RKO (cell line): ENCODE measurements around the gene P4HA2.

Experiments used
- DNase-seq: peaks from one replicate; pipeline ENCODE4 v3.0.0-alpha.2; 2016; ENCODE audit warnings: low spot score

Gene P4HA2

DNA sequence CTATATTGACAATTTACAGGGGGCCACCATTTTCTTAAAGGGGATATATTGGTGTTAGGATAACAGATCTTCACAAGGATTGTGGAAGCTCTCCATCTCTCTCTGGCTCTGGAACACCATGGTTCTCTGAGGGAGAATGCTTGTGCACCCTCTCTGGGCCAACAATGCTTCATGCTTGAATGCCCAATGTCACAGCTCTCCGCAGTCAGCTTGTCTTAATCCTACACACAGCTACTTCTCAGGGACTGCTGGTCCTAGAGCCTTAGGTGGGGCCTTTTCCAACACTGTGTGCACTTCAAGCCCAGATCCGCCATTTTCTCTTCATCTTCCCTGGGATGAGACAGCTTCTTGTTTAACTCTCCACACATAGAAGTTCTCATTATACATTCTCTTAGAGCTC is 22.9 kb upstream of the P4HA2 start:
- no peak for DNase-seq

DNA sequence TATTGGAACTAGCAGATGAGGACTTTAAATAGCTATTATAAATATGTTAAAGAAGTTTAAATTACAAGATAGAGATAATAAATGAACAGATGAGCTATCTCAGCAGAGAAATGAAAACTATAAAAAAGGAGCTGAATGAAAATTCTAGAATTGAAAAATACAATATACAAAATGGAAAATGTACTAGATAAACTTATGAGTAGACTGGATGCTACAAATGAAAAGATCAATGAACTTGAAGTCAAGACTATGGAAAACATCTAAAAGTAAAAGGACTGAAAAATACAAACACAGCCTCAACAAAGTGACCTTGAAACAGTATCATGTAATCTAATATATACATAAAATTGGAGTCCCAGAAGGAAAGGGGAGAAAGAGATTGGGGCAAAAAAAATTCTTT is 19.2 kb upstream of the P4HA2 start:
- no peak for DNase-seq

DNA sequence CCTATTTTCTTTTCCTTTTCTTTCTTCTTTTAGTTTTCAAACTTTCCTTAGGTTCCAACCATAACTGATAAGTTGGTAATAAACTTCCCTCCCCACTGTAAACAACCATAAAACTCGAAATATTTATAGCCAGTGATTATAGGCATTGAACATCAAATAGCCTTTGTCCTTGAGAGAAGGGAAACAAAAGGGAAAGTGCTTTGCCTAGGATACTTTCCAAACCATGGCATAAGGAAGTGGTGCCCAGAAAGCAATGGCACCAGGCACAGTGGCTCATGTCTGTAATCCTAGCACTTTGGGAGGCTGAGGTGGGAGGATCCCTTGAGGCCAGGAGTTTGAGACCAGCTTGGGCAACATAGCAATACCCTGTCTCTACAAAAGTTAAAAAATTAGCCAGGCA is 17.9 kb upstream of the P4HA2 start:
- no peak for DNase-seq

DNA sequence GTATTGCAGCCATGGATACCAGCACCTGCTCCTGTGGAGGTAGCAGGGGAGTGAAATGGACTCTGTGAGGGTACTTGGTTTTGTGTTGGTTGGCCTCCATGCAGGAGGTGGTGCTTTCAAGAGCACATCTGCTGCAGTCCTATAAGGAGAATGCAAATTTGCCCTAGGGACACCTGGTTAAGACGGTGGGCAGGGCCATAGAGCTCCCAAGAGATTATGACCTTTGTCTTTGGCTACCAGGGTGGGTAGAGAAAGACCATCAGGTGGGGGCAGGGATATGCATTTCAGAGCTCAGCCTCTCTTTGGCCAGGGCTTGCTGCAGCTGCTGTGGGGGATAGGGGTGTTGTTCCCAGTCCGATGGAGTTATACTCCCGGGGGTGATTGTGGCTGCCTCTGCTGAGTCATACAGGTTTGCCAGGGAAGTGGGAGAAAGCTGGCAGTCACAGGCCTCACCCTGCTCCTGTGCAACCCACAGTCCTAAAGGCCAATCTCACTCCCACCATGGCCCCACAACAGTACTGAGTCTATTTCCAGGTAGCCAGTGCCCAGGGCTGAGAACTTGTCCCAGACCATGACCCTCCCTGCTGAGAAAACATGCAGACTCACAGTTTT is 15.8 kb upstream of the P4HA2 start:
- DNase-seq = no peak

DNA sequence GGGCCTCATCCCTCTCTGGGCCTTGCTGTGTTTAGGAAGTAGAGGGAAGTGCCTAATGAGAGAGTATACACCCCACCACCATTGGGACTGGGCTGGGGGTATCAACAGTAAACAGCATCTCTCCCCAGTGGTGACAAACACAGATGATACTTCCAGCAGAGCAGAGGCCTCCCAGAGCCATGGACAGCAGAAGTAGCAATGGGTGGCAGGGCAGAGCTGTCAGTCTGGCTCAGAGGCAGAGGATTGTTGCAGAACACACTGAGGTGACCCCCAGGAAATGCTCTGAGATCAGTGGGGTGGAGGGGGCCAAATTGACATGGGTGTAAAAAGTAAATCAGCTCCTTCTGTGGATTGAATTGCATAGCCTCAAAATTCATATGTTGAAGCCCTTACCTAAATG is 12.1 kb upstream of the P4HA2 start:
- DNase-seq = no peak

DNA sequence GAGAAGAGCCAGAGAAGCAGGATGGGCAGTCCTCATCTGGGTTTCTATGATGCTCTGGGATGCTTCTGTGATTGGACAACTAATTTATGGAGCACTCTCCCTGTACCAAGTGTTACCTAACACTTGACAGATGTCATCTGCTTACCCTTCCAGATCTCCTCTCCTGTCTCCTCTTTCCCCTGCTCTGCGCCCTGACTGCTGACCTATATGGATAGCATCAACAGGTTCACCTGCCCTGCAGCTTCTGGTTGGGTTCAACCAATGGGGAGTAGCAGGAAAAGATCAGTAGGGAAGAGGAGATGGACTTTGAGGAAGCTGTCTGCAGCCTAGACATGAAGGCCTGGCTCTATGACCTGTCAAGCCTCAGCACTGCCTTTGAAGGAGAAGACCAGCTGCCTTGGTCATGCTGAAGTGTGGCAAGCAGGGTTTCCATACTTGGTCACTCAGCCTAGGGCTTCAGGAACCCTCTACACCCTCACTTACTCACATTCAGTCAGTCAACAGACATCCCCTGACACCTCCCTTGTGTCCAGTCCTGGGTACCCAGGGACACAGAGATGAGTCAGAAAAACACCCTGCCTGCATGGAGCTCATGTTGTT is 11.3 kb upstream of the P4HA2 start:
- no peak for DNase-seq

DNA sequence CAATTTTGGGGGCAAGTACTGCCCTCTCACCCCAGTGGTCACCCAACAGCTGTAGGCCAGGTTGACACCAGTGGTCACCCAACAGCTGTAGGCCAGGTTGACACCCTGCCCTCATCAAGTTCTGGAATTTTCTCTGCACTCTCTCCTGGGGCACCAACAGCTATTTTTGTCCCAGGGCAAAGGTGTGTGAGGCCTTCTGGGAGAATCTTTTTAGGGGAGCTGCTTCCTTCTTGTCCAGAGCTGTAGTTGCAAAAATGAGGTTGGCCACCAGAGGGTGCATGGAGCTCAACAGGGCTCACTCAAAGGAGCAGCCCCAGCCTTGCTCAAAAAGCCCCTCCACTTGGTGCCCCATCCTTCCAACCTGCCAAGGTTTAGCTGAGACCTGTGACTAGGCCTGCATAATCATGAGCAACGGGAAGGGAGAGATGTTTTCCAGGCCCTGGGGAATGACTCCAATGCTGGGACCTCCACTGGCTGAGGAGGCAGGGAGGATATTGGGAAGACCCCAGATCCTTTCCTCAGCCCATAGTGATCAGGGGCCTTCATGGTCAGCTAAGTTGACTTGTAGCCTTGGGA is 10.6 kb upstream of the P4HA2 start:
- DNase-seq = peak; percentile 58

DNA sequence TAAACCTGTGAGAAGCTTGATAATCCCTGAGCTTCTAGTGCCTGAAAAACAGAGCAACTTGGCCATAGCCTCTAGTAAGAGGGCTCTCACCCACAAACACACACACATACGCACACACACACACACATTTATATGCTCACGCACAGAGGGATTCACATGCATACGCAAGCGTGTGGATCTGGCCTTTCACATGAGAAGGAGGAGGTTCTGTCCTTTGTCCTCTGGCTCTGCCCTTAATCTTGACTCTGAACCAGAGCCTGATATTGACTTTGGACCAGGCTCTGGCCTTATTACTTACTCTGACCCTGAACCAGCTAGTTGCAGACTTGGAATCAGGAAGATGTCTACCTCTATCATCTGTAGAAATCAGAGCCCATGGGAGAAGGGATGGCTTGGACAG is 10.0 kb upstream of the P4HA2 start:
- DNase-seq = no peak

DNA sequence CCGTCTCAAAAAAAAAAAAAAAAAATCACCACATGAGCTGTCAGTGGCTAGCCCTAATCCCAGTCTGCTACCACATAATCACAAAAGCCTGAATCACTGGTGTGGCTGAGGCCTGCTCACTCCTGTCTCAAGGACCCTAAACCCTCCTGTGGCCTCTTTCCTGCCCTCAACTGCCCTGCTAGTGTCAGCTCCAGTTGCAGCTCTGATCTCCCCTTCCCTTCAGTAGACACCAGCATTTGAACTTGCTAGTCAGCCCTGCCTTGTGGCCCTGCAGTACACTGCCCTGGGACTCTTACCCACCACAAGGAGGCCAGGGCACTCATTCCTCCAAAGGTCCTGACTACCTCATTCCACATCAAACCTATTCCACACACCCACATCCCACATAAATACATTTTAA is 9.5 kb upstream of the P4HA2 start:
- no peak for DNase-seq

DNA sequence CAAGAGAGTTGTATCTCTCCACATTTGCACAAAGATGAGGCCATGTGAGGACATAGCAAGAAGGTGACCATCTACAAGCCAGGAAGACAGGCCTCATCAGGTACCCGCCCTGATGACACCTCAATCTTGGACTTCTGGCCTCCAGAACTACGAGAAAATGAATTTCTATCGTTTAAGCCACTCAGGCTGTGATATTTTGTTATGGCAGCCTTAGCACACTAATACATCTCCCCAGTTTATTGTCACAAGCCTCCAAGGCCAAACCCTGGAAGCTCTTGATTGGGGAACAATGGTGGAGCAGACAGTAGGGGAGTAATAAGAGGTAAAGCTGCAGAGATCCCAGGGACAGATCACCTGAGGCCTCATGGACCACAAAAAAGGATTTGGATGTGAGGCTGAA is 7.7 kb upstream of the P4HA2 start:
- no peak for DNase-seq

DNA sequence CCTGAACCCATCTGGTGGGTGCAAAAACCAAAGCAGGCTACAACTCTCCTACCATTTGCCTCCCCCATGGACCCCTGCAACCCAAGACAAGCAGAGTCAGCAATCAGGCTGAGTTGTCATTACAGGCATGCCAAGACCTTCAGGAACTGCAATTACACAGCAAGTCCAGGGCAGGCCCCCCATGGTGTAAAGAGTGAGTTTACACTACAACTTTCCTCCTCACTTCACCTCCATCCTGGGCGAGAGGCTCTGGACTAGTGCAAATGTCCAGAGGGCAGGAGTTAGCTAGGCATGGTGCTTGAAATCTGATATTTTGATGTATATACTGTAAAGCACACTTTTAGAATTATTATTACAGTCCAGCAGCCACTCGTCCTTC is 7.0 kb upstream of the P4HA2 start:
- no peak for DNase-seq

DNA sequence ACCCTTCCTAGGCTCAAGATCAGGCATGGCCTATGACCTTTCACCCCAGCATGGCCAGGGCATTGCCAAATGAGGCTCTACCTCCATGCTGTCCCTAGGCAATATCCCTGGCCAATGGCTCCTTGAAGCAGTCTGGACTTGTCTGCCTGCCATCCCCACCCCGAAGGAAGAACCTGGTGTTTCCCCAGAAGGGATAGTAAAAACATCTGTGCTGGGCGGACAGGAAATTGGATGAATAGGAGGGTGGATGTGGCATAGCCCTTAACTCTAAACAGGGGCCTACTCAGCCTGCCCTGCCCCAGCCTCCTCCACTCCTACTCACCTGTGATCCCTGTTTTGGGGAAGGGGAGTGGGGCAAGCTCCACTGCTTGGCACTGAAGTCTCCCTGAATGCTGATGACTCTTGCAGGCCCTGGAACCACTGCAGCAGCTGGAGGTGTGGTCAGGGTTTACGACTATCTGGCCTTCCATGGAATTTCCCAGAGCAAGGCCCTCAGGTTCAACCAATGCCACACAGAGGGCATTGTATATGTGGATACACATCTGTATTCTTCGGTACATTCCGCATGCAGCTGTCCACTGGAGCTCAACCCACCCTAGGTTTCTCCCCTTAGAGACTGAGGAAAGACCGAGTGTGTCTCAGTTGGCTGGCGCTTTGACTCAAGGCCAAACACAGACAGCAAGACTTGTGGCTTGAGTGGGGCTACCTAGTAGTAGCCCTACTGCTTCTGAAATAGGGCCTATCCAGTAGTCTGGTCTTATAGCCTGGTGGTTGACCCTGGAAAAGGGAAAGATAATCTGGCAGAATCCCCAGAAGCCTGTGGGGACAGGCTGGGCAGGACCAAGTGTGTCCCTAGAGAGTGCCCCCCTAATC is 6.4 kb upstream of the P4HA2 start:
- DNase-seq = no peak

DNA sequence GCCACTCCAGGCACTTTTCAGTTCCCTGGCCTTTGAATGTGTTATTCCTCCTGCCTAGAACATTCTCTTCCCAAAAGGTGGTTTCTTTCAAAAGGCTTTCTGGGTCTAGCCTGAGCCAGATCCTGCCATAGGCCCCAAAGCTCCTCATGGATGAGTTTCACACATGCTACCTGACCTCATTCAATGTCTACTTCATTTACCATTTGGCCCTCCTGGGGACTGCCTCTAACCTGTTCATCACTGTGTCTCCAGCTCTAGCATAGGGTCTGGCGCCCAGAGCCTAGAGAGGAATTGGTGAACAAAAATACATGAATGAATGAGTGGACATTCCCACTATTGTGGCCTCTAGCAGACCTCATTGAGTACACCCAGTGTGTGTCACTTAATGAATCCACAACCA is 5.4 kb upstream of the P4HA2 start:
- DNase-seq = no peak

DNA sequence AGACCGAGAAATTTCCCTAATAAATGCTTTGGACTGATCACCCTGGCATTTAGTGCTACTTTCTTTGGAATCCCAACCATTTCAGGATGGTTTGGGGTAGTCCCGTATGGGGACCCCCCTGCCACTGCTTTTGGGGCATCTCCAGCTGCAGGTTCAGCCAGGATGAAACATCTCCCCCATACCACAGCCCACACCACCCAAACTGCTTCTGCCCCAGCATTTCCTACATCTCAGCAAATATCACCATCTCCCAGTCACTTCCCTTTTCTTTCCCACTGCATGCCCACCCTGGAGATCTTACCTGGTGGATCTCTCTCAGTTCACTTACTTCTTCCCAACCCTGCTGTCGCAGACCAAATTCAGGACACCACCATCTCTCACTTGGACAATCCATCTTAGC is 4.8 kb upstream of the P4HA2 start:
- DNase-seq = no peak

DNA sequence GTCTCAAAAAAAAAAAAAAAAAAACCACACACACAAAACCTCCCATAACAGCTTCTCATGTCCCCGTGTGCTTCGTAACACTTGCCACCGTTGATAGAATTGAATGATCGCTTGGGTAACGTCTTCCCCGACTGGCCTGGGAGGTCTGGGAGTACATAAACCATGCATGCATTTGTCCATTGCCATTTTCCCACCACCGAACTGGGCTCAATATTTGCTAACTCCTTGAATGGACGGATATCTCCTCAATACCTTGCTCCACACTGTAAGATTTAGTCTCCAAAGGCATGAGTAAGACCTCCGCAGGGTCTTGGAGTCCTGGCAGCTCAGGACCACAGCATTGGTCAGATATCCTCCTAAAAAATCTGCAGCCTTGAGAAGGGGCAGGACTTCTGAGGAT is 3.2 kb upstream of the P4HA2 start:
- DNase-seq = no peak

DNA sequence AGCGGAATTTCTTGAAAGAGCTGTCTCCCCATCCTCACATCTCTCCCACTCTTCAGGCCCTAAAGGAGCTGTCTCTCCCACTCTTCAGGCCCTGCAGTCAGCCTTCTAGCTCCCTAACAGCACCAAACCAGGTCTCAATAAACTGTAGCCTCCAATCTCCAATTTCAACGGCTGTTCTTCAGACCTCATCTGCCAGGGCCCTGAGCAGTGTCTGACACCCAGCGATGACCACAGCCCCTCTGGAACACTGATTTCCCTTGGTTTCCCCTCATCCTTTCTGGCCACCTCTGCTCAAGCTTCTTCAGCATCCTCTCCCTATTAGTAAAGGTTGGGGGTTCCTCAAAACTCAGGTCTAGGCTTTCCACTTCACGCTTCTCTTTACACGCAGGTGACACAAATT is 1.6 kb upstream of the P4HA2 start:
- DNase-seq = no peak

DNA sequence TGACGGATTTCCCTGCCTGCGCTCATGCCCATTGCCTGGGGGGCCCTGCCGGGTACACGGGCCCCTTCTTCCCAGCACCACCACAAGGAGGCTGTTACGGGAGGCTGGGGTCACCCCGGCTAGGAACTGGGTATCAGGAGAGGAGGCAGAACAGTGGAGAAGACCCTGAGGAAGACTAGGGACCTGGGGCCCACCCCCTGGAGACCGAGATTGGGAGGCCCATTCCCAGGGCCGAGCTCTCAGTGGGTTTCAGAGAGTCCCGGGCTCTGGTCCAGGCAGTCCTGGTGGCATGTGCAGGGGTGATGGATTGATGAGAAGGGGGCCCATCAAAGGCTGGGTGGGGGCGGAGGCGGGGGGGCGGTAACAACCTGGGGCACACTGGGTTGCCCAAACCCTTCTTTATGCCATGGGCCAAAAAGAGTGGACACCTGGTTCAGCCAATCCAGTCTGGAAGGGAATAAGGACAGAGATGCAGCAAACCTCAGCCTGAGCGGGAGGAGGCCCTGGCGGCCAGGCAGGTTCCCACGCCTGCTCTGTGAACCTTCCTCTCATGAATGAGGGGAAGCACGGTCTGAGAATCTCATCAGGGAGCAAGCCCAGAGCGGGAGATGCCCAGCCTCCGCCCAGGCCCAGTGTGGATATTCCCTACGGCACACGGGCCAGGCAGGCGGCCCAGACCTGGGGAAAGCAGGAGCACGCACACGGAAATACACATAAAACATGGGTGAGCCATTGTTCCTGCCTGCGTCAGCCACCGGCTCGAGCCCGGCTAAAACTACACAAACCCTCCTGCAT is 785 bp upstream of the P4HA2 start:
- DNase-seq = no peak

DNA sequence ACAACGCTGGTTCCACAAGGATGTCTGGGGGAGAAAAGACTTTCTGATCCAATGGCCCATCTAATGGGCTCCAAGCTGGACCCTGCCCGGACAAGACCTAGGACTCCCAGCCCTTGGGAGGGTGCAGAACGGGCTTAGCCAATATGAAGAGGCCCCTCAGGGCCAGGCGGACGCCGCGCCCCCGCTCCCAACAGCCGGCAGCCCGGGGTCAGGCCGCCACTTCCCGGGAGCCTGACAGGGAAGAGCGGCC is 493 bp downstream of the P4HA2 start:
- DNase-seq = no peak

DNA sequence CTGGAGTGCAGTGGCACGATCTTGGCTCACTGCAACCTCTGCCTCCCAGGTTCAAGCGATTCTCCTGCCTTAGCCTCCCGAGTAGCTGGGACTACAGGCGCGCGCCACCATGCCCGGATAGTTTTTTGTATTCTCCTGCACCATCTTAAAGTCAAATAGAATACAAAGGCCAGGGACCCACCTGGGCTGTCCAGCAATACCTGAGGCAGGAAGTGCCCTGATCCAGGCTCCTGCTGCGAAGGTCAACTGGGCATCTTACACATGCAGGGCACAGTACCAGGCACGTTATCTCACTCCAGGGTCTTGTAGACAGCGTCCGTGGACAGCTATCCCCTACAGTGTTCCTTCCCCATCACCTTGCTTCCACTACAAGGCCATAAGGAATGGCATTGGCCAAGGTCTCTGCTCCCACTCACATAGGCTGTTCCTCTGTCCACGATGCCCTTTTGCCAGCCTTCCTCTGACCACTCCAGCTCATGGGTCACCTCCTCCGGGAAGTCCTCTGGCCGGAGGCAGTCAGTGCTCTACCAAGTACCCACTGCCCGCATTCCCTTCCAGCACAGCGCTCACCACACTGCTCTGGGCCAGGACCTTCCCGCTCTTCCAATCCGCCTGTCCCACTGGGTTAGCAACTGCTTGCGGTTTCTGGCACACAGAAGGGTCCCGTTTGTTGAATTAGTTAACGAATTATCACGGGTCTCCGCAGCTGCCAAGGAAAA is 978 bp downstream of the P4HA2 start:
- DNase-seq = peak; percentile 17

DNA sequence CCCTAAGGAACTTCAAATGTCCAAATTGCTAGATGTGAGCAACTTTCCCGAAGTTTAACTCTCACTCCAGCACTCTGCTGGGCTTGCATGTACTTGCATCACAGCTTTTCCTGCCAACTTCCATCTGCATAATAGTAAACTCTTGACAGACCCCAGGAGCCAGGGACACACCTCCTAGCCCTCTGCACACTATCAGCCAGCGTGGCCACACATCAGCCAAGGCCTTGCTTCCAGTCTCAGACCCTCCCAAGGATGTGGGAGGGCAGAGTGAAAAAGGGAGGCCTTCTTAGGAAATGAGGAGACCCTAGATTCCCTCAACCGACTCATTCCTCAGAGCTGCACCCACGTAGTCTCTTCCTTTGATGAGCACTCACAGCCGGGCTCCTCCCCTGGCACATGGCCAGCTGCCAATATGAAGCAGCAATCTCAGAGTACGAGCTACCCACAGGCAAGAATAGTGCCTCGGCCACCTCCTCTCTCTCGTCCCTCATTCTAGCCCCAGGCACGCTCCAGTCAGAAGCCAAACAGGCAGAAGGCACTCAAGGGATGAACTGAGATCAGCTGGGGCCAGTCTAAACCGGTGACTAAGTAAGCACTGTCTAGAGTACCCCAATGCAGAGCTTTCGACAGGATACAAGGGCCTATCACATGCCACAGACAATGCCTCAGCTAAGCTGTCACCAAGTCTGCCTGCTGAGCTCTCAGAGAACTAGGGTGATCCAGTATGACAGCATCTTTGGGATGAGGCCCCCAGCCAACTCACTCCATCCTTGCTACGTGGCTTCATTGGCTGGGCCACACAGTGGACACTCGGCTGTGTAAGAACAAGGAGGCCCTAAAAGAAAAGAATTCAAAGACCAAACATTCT is 2.3 kb downstream of the P4HA2 start:
- DNase-seq = peak; percentile 36

DNA sequence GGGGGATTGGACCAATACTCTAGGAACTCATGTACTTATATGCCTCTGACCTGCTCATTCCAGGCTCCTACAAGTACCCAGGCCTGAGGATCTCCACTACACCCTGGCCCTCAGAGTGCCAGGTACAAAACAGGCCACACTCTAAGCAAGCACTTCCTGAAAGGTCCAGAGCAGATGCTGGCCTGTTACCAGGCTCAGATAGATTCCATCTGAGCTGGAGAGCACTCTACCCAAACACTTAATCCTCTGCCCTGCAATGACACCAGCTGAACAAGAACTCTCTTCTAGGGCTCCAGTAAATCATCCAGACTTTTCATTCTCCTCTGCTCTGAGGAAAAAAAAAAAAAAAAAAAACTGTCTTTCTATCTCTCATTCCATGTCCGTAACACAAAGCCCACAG is 2.9 kb downstream of the P4HA2 start:
- no peak for DNase-seq
